Measurements from ENCODE around the gene ATF5.
"Not testable (repeated sequence)": the region's sequence is repeated elsewhere in the genome, so short reads cannot be mapped to it uniquely, and the experiment has no call there.

The ATF5 gene

DNA sequence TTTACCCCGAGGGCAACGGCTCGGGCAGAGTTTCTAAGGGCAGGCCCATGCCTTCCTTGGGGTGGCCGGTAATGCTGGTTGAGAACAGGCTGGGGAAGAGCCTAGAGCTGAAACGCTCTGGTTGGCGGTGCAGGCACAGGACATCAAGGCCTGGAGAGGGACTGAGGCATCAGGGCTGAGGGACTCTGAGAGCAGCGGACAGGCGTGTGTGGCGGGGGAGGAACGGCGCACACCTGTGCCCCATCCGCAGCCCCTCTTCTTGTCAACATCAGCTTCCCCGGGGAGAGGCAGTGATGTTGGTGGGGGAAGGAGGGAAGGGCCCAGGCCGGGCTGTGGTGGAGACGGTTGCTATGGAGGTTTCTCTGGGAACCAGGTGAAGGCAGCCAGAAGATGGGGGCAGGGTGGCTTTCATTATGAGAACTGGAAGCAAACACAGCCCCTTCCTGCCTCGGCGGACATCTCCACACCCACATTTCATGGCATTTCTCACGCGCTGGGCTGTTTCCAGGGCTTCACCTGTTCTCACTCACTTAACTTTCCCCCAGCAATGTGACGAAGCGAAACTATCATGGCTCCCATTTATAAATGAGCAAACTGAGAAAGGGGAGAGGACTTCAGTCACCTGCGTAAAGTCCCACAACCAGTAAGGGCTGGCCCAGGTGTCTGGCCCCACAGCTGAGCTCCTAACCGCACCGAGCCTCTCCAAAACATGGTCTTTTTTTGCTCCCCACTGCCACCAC lies 8.2 kb upstream of the ATF5 start:
- peaks cover 33% of the 10 kb centered on the region for H3K36me3 Mint-ChIP-seq (ENCODE audit: insufficient read depth)
- DNase-seq (ENCODE audit: low spot score in 2 of 2) = no peak
- peak overlapping the region; percentile 81 for H3K27ac Mint-ChIP-seq (ENCODE audit: low read depth)
- H3K4me3 Mint-ChIP-seq = no peak overlapping the region
- peaks cover 46% of the 10 kb centered on the region for H3K4me1 Mint-ChIP-seq
- no peaks in the 10 kb centered on the region for H3K27me3 Mint-ChIP-seq
- ATAC-seq (replicated peaks; ENCODE audit: extremely low read depth, poor library complexity, severe bottlenecking) = no peak
- H3K9me3 Mint-ChIP-seq = no peaks in the 10 kb centered on the region

DNA sequence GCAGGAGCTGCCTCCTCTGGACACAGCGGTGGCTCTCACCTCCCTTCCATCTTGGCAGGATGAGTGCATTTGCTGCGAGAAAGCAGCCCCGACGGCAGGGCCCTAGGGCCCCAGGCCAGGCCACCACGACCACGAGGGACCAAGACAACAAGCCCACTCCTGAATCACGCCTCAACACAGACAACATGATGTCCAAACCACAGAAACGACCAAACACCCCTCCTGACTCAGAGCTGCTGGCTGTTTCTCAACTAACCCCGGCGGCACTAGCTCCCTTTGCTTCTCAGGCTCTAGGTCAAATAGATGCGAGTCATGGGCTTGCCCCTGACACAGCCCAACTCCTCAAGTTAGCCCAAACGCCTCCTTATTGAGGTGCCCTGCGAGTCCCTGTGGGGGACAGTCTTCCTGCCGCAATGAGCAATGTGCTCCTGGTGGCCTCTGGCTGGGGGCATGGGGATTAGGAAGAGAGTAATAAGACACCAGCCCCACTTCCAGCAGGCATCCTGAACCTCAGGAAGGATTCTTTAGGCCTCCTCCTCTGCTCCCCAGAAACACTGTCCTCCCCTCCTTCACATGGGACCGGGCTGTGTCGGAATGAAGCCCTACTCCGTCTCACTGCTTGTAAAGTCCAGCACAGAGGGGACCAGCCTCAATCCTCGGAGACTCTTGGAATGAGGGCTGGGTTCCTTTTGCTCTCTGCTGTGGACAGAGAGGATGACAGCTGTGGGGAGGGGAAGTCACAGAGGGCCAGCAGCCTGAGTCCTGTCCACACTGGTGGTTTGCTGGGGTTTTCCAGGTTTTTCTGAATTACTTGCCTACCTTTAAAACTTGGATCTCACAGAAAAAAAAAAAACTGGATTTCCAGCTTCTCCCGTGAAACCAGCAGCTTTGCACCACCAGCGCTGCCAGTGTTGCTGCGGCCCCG lies 6.9 kb upstream of the ATF5 start:
- DNase-seq (ENCODE audit: low spot score in 2 of 2) (no peak), ATAC-seq (replicated peaks; ENCODE audit: extremely low read depth, poor library complexity, severe bottlenecking) (no peak)
- Mint-ChIP-seq H3K27ac (ENCODE audit: low read depth) (peak overlapping the region; percentile 69), H3K4me1 (peaks cover 38% of the 10 kb centered on the region), H3K9me3 (no peaks in the 10 kb centered on the region), H3K4me3 (no peak overlapping the region), H3K27me3 (no peaks in the 10 kb centered on the region), H3K36me3 (ENCODE audit: insufficient read depth) (peaks cover 38% of the 10 kb centered on the region)

- no peak for DNase-seq (ENCODE audit: low spot score in 2 of 2)
- H3K36me3 Mint-ChIP-seq (ENCODE audit: insufficient read depth) = peaks cover 37% of the 10 kb centered on the region
- H3K27me3 Mint-ChIP-seq = no peaks in the 10 kb centered on the region
- H3K4me1 Mint-ChIP-seq = peaks cover 46% of the 10 kb centered on the region
- ATAC-seq (replicated peaks; ENCODE audit: extremely low read depth, poor library complexity, severe bottlenecking) = no peak
- no peak overlapping the region for H3K4me3 Mint-ChIP-seq
- no peak overlapping the region for H3K27ac Mint-ChIP-seq (ENCODE audit: low read depth)
- H3K9me3 Mint-ChIP-seq = no peaks in the 10 kb centered on the region
These were observed 5.7 kb upstream of the ATF5 start for GRCh38 chr19:49923055-49924003.

DNA sequence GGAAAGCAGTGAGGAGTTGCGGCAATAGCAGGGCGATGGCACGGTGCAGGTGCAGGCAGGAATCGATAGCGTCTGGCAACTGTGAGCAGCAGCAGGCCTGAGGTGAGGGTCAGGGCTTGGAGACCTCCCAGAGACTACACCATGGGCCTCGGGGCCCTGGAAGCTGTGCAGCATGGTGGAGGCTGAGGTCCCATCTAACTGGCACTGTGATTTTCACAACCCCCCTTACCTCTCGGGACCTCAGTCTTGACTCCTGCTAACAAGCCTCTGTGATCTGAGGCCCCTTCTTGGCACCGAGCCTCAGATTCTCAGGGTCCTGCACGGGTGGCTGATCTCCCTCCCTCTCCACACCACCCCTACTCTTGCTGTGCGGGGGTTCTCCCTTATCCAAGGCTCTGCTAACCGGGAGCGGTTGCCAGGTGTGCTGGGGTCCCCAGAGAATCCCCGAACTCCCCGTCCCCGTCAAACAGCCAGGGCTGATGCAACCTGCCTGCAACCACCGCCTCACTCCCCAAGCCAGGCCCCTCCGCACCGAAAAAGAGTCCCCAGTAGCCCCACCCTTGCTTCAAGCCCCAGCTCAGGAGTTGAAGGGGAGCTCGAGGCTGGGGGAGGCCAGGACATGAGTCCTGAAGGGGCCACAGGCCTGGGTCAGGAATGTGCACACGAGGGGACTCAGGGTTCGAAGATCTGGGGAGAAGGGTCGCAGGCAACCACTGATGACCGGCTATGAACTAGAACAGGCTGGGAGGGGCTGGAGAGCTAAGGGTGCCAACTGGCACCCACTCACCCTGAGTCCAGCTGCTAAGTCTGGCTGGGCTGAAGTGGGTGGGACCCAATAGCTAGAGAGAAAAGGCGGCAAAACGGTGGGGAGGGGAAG lies 4.8 kb upstream of the ATF5 start:
- no peaks in the 10 kb centered on the region for H3K9me3 Mint-ChIP-seq
- H3K27me3 Mint-ChIP-seq = no peaks in the 10 kb centered on the region
- DNase-seq (ENCODE audit: low spot score in 2 of 2) (no peak), ATAC-seq (replicated peaks; ENCODE audit: extremely low read depth, poor library complexity, severe bottlenecking) (no peak)
- H3K4me3 Mint-ChIP-seq = no peak overlapping the region
- H3K36me3 Mint-ChIP-seq (ENCODE audit: insufficient read depth) = peaks cover 46% of the 10 kb centered on the region
- peaks cover 53% of the 10 kb centered on the region for H3K4me1 Mint-ChIP-seq
- H3K27ac Mint-ChIP-seq (ENCODE audit: low read depth) = no peak overlapping the region

DNA sequence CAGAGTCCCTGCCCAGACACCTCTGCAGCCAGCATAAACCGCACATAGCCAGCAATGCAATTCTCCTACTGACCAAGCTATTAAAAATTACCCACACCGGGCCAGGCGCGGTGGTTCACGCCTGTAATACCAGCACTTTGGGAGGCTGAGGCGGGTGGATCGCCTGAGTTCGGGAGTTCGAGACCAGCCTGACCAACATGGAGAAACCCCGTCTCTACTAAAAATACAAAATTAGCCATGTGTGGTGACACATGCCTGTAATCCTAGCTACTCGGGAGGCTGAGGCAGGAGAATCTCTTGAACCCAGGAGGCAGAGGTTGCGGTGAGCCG lies 4.2 kb upstream of the ATF5 start:
- H3K4me1 Mint-ChIP-seq = peaks cover 53% of the 10 kb centered on the region
- H3K9me3 Mint-ChIP-seq; H3K27ac Mint-ChIP-seq (ENCODE audit: low read depth); DNase-seq (ENCODE audit: low spot score in 2 of 2); H3K4me3 Mint-ChIP-seq; H3K27me3 Mint-ChIP-seq; ATAC-seq (replicated peaks; ENCODE audit: extremely low read depth, poor library complexity, severe bottlenecking): not testable (repeated sequence)
- peaks cover 52% of the 10 kb centered on the region for H3K36me3 Mint-ChIP-seq (ENCODE audit: insufficient read depth)

DNA sequence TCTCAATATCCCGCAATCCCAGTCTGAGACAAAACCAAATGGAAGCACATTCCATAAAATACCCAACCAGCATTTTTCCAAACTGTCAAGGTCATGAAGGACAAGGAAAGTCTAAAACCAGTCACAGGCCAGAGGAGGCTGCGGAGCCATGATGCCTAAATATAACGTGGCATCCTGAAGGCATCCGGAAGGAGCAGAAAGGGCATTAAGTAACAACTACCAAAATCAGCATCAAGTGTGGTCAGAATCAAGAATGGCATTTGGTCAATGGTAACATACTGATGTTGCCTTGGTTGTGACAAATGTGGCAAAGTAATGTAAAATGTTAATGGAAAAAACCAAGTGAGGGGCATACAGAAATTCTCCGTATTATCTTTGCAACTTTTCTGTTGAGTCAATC lies 3.5 kb upstream of the ATF5 start:
- H3K4me3 Mint-ChIP-seq = no peak overlapping the region
- no peak overlapping the region for H3K27ac Mint-ChIP-seq (ENCODE audit: low read depth)
- H3K27me3 Mint-ChIP-seq = no peaks in the 10 kb centered on the region
- H3K4me1 Mint-ChIP-seq = peaks cover 54% of the 10 kb centered on the region
- DNase-seq (ENCODE audit: low spot score in 2 of 2) (no peak), ATAC-seq (replicated peaks; ENCODE audit: extremely low read depth, poor library complexity, severe bottlenecking) (no peak)
- no peaks in the 10 kb centered on the region for H3K9me3 Mint-ChIP-seq
- H3K36me3 Mint-ChIP-seq (ENCODE audit: insufficient read depth) = peaks cover 55% of the 10 kb centered on the region

DNA sequence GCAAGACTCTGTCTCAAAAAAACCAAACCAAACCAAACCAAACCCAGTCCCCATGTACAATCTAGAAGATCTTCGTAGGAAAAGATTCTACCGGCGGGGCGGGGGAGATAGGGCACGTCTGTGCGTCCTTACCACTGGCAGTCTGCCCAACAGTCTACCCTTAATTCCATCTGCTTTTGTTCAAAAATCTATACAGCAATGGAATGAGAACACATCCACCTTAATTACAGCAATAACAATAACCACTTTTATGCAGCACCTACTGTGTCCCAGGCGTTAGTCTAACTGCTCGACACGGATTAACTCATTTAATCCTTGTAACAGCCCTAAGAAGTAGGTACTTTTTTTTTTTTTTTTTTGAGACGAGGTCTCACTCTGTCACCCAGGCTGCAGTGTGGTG lies 2.5 kb upstream of the ATF5 start:
- peaks cover 58% of the 10 kb centered on the region for H3K36me3 Mint-ChIP-seq (ENCODE audit: insufficient read depth)
- H3K4me3 Mint-ChIP-seq = peak overlapping the region; percentile 29
- ATAC-seq (replicated peaks; ENCODE audit: extremely low read depth, poor library complexity, severe bottlenecking) = no peak

DNA sequence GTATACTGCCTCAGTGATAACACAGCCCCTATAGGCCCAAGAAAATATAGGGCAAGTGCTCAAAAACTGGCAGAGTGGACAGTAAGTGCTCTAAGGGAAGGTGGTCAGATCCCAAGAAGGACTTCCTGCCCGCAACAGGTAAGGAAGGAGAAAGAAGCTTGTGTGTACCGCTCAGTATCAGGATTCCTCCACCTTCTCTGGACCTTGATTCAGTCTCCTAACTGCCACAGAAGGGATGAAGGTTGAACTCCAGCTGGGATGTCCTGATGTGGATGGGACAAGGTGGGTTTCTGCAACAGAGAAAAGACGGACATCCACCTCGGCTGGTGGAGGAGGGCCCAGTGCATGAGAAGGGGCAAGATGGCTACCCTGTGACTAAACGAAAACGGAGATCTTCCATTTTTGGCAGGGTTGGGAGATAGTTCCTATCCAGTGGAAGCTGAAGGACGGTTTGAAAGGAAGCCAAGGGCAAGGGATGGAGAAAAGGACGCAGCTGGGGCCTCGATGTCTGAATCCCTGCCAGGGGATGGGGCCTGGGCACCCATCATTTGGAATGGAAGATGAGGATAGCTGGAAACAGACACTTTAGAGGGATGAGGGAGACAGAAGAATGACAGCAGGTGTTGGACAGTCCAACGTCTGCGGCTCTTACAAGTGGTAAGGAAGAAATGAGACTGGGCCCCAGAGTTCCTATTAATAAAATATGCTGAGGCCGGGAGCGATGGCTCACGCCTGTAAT lies 1.3 kb upstream of the ATF5 start:
- H3K4me1 Mint-ChIP-seq = peaks cover 57% of the 10 kb centered on the region

More for the DNA sequence above, 2.5 kb upstream of the ATF5 start:
- Mint-ChIP-seq H3K27ac (ENCODE audit: low read depth) (no peak overlapping the region), H3K27me3 (no peaks in the 10 kb centered on the region), H3K9me3 (no peaks in the 10 kb centered on the region), H3K4me1 (peaks cover 54% of the 10 kb centered on the region)
- no peak for DNase-seq (ENCODE audit: low spot score in 2 of 2)

GRCh38 chr19:49929611-49930482 lies 842 bp downstream of the ATF5 start:
- peaks cover 63% of the 10 kb centered on the region for H3K4me1 Mint-ChIP-seq
- peak overlapping the region; percentile 99 for H3K27ac Mint-ChIP-seq (ENCODE audit: low read depth)
- DNase-seq (ENCODE audit: low spot score in 2 of 2) = peak; percentile 85 to 94
- H3K36me3 Mint-ChIP-seq (ENCODE audit: insufficient read depth) = peaks cover 49% of the 10 kb centered on the region
- no peaks in the 10 kb centered on the region for H3K9me3 Mint-ChIP-seq
- peak overlapping the region; percentile 93 for H3K4me3 Mint-ChIP-seq
- peak; percentile 88 for ATAC-seq (replicated peaks; ENCODE audit: extremely low read depth, poor library complexity, severe bottlenecking)
- no peaks in the 10 kb centered on the region for H3K27me3 Mint-ChIP-seq

More for the DNA sequence above, 1.3 kb upstream of the ATF5 start:
- no peak for ATAC-seq (replicated peaks; ENCODE audit: extremely low read depth, poor library complexity, severe bottlenecking)
- Mint-ChIP-seq H3K27me3 (no peaks in the 10 kb centered on the region), H3K27ac (ENCODE audit: low read depth) (peak overlapping the region; percentile 99), H3K4me3 (peak overlapping the region; percentile 93), H3K9me3 (no peaks in the 10 kb centered on the region), H3K36me3 (ENCODE audit: insufficient read depth) (peaks cover 52% of the 10 kb centered on the region)
- no peak for DNase-seq (ENCODE audit: low spot score in 2 of 2)

GRCh38 chr19:49930483-49931011 lies 1.5 kb downstream of the ATF5 start:
- ATAC-seq (replicated peaks; ENCODE audit: extremely low read depth, poor library complexity, severe bottlenecking) = no peak
- peak overlapping the region; percentile 93 for H3K4me3 Mint-ChIP-seq

More at GRCh38 chr19:49930483-49931011, 1.5 kb downstream of the ATF5 start:
- no peak for DNase-seq (ENCODE audit: low spot score in 2 of 2)
- Mint-ChIP-seq H3K27me3 (no peaks in the 10 kb centered on the region), H3K4me1 (peaks cover 63% of the 10 kb centered on the region), H3K9me3 (no peaks in the 10 kb centered on the region), H3K27ac (ENCODE audit: low read depth) (peak overlapping the region; percentile 79), H3K36me3 (ENCODE audit: insufficient read depth) (peaks cover 42% of the 10 kb centered on the region)

All from central memory CD8-positive, alpha-beta T cell (primary cell).